GM12801 (cell line): ENCODE measurements around the gene HPCAL1.

Experiments used
- CTCF ChIP-seq: IDR thresholded peaks from one replicate; pipeline ENCODE4 v1.5.1; 2011; ENCODE audit warnings: control low read depth; ENCODE audit not compliant: insufficient read length; ENCODE audit errors: extremely low read depth

HPCAL1 gene

GRCh38 chr2:10257036-10257435 lies 45.7 kb upstream of the HPCAL1 start:
- no peak for TF ChIP-seq CTCF

GRCh38 chr2:10257500-10258147 lies 45.1 kb upstream of the HPCAL1 start:
- TF ChIP-seq CTCF: no peak

GRCh38 chr2:10258326-10258725 lies 44.4 kb upstream of the HPCAL1 start:
- no peak for TF ChIP-seq CTCF

- TF ChIP-seq CTCF: no peak
Observed at GRCh38 chr2:10258726-10259125, 44.0 kb upstream of the HPCAL1 start.

- no peak for TF ChIP-seq CTCF
Observed at GRCh38 chr2:10260130-10260529, 42.6 kb upstream of the HPCAL1 start.

- no peak for TF ChIP-seq CTCF
Observed at GRCh38 chr2:10264506-10265328, 38.0 kb upstream of the HPCAL1 start.

GRCh38 chr2:10265329-10266132 lies 37.2 kb upstream of the HPCAL1 start:
- no peak for TF ChIP-seq CTCF
